Liver (tissue), 9 donors: Measurements from ENCODE around the gene PPP6R2. TPM values are rescaled to one million over a fixed set of nuclear protein-coding genes. Genes with fewer than 3 reads are reported as not detected.

Experiments used
- DNase-seq: peaks from one replicate; pipeline ENCODE4 v3.0.0-alpha.2; 2017; ENCODE audit warnings: low spot score
- H3K27ac ChIP-seq, 2 donors: one replicate each; pipeline ENCODE4 v1.7.0; 2013; ENCODE audit warnings: inconsistent platforms in 2 of 2, low read length in 2 of 2, control low read depth in 1 of 2, low read depth in 1 of 2, mild to moderate bottlenecking in 1 of 2
- H3K27me3 ChIP-seq, 4 donors: one replicate each; pipeline versions ENCODE4 v1.6.1 to v1.7.0; 2013; ENCODE audit warnings: low read length in 3 of 4, inconsistent platforms in 1 of 4, mild to moderate bottlenecking in 1 of 4, moderate library complexity in 1 of 4; ENCODE audit not compliant: control insufficient read depth in 4 of 4, insufficient read depth in 4 of 4
- H3K36me3 ChIP-seq, 4 donors: one replicate each; pipeline versions ENCODE4 v1.6.1 to v1.7.0; 2013; ENCODE audit warnings: low read length in 3 of 4, mild to moderate bottlenecking in 3 of 4, low read depth in 1 of 4, moderate library complexity in 1 of 4; ENCODE audit not compliant: control insufficient read depth in 4 of 4, insufficient read depth in 3 of 4
- H3K4me1 ChIP-seq, 4 donors: one replicate each; pipeline versions ENCODE4 v1.6.1 to v1.7.0; 2013; ENCODE audit warnings: low read length in 3 of 4, mild to moderate bottlenecking in 3 of 4, moderate library complexity in 1 of 4; ENCODE audit not compliant: control insufficient read depth in 4 of 4, insufficient read depth in 4 of 4
- H3K4me3 ChIP-seq, 3 donors: one replicate each; pipeline versions ENCODE4 v1.6.1 to v1.7.0; 2013; ENCODE audit warnings: low read length in 3 of 3, control low read depth in 1 of 3, low read depth in 1 of 3, mild to moderate bottlenecking in 1 of 3
- H3K9ac ChIP-seq, 2 donors: one replicate each; pipeline ENCODE4 v1.7.0; 2013; ENCODE audit warnings: low read length in 2 of 2, mild to moderate bottlenecking in 2 of 2, moderate library complexity in 2 of 2, control low read depth in 1 of 2, low read depth in 1 of 2
- H3K9me3 ChIP-seq, 4 donors: one replicate each; pipeline versions ENCODE4 v1.6.1 to v1.7.0; 2013; ENCODE audit warnings: low read length in 3 of 4; ENCODE audit not compliant: control insufficient read depth in 4 of 4
- ATF3 ChIP-seq: IDR thresholded peaks from 2 replicates; pipeline ENCODE4 v1.6.1; 2016; ENCODE audit warnings: antibody characterized with exemption
- CTCF ChIP-seq: fragments of 150-350 bp; IDR thresholded peaks from 2 replicates; pipeline ENCODE4 v1.5.1; 2017; ENCODE audit warnings: improper control_type of control experiment, low read depth, low read length; ENCODE audit not compliant: missing input control
- FOXA2 ChIP-seq: IDR thresholded peaks from 2 replicates; pipeline ENCODE4 v1.6.1; 2016; ENCODE audit warnings: antibody characterized with exemption
- GABPA ChIP-seq, 2 donors: IDR thresholded peaks in 1 of 2; conservative IDR thresholded peaks in 1 of 2; 2 replicates each; pipeline ENCODE4 v1.6.1; 2016; ENCODE audit warnings: antibody characterized with exemption in 2 of 2, mild to moderate bottlenecking in 1 of 2, moderate library complexity in 1 of 2
- HNF4G ChIP-seq: IDR thresholded peaks from 2 replicates; pipeline ENCODE4 v1.6.1; 2016; ENCODE audit warnings: antibody characterized with exemption
- NR2F2 ChIP-seq: IDR thresholded peaks from 2 replicates; pipeline ENCODE4 v1.6.1; 2016; ENCODE audit warnings: antibody characterized with exemption
- RXRA ChIP-seq, 2 donors: IDR thresholded peaks; 2 replicates each; pipeline ENCODE4 v1.6.1; 2017 to 2018; ENCODE audit warnings: antibody characterized with exemption in 2 of 2, mild to moderate bottlenecking in 1 of 2
- TAF1 ChIP-seq: conservative IDR thresholded peaks from 2 replicates; pipeline ENCODE4 v1.6.1; 2016; ENCODE audit warnings: antibody characterized with exemption, mild to moderate bottlenecking
- WGBS: extraction: QIAGEN DNeasy Blood & Tissue Kit; methylation state at CpG from one replicate; pipeline ENCODE4 v1.1.7; 2013; 5-methylcytosine and 5-hydroxymethylcytosine counted together
- polyA plus RNA-seq, 2 donors: library from polyadenylated mRNA; stranded (reverse) in 1 of 2; unstranded in 1 of 2; fragments of 200-250 nt in 1 of 2; fragments of >200 nt in 1 of 2; fragmentation: Nextera tagmentation in 1 of 2; extraction: Ambion mirVana in 1 of 2; gene quantifications; one replicate each; pipeline versions ENCODE4 v1.2.1 to v1.2.3, GENCODE V29; 2013 to 2015
- total RNA-seq, 2 donors: library from RNA; depleted of rRNA; stranded (reverse); fragments of >200 nt; gene quantifications; one replicate each; pipeline ENCODE4 v1.2.3, GENCODE V29; 2014
- TF ChIP-seq, protein P1 (sequence below): IDR thresholded peaks from 2 replicates; pipeline ENCODE4 v1.6.1; 2016; ENCODE audit warnings: antibody characterized with exemption
- TF ChIP-seq, protein P2 (sequence below): IDR thresholded peaks from 2 replicates; pipeline ENCODE4 v1.6.1; 2016; ENCODE audit warnings: antibody characterized with exemption, mild to moderate bottlenecking
- donor health status: healthy.
- donor health status: healthy.
- donor health status: healthy.
- donor health status: healthy.
- donor health status: healthy.

Gene PPP6R2
- total and polyA plus RNA-seq, 4 donors, result 28.8 to 117 (median 47.2) TPM

DNA sequence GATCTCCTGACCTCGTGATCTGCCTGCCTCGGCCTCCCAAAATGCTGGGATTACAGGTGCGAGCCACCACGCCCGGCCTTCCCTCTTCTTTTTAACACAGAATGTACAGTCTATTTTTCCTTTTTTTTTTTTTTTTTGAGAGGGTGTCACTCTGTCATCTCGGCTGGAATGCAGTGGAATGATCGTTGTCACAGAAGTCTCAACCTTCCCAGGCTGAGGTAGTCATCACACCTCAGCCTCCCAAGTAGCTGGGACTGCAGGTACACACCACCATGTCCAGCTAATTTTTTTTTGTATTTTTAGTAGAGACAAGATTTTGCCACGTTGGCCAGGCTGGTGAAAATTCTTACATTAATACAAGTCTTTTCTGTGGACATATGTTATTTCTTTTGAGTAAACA is 13.1 kb downstream of the PPP6R2 start:
- Histone ChIP-seq H3K4me1 (peaks cover 4 to 10% (median 8%) of the 10 kb centered on the region in 4 donors), H3K9me3 (no peaks in the 10 kb centered on the region), H3K27me3 (no peaks in the 10 kb centered on the region), H3K36me3 (peaks cover 0 to 8% (median 2%) of the 10 kb centered on the region in 4 donors), H3K4me3 (no peak overlapping the region), H3K27ac (no peak overlapping the region), H3K9ac (no peak overlapping the region)
- DNase-seq, result no peak
- TF ChIP-seq CTCF (no peak), ATF3 (no peak), RXRA (IDR thresholded peaks at IDR 0.05) (no peak), NR2F2 (no peak), TAF1 (no peak), GABPA (IDR thresholded peaks at IDR 0.05 in 1 of 2, conservative IDR thresholded peaks at IDR 0.05 in 1 of 2) (no peak)
- 95% methylated on average over 8 of the region's 8 CpGs for WGBS

- H3K4me1 ChIP-seq, result peaks cover 4 to 18% (median 13%) of the 10 kb centered on the region in 4 donors
- WGBS, result 96% methylated on average over 1 of the region's 1 CpG
- H3K9ac ChIP-seq, result no peak overlapping the region
- H3K27ac ChIP-seq, result no peak overlapping the region
- no peak overlapping the region for H3K4me3 ChIP-seq
- no peak for DNase-seq
- TF ChIP-seq, protein P1, sequence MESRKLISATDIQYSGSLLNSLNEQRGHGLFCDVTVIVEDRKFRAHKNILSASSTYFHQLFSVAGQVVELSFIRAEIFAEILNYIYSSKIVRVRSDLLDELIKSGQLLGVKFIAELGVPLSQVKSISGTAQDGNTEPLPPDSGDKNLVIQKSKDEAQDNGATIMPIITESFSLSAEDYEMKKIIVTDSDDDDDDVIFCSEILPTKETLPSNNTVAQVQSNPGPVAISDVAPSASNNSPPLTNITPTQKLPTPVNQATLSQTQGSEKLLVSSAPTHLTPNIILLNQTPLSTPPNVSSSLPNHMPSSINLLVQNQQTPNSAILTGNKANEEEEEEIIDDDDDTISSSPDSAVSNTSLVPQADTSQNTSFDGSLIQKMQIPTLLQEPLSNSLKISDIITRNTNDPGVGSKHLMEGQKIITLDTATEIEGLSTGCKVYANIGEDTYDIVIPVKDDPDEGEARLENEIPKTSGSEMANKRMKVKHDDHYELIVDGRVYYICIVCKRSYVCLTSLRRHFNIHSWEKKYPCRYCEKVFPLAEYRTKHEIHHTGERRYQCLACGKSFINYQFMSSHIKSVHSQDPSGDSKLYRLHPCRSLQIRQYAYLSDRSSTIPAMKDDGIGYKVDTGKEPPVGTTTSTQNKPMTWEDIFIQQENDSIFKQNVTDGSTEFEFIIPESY, result no peak
- TF ChIP-seq FOXA2, result no peak
- no peak for TF ChIP-seq RXRA (IDR thresholded peaks at IDR 0.05)
- no peak for TF ChIP-seq HNF4G
- TF ChIP-seq, protein P2, sequence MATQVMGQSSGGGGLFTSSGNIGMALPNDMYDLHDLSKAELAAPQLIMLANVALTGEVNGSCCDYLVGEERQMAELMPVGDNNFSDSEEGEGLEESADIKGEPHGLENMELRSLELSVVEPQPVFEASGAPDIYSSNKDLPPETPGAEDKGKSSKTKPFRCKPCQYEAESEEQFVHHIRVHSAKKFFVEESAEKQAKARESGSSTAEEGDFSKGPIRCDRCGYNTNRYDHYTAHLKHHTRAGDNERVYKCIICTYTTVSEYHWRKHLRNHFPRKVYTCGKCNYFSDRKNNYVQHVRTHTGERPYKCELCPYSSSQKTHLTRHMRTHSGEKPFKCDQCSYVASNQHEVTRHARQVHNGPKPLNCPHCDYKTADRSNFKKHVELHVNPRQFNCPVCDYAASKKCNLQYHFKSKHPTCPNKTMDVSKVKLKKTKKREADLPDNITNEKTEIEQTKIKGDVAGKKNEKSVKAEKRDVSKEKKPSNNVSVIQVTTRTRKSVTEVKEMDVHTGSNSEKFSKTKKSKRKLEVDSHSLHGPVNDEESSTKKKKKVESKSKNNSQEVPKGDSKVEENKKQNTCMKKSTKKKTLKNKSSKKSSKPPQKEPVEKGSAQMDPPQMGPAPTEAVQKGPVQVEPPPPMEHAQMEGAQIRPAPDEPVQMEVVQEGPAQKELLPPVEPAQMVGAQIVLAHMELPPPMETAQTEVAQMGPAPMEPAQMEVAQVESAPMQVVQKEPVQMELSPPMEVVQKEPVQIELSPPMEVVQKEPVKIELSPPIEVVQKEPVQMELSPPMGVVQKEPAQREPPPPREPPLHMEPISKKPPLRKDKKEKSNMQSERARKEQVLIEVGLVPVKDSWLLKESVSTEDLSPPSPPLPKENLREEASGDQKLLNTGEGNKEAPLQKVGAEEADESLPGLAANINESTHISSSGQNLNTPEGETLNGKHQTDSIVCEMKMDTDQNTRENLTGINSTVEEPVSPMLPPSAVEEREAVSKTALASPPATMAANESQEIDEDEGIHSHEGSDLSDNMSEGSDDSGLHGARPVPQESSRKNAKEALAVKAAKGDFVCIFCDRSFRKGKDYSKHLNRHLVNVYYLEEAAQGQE, result no peak
- H3K9me3 ChIP-seq, result no peaks in the 10 kb centered on the region
- H3K27me3 ChIP-seq, result no peaks in the 10 kb centered on the region
- H3K36me3 ChIP-seq, result peaks cover 0 to 7% (median 2%) of the 10 kb centered on the region in 4 donors
Measured at GRCh38 chr22:50357222-50357621, 14.1 kb downstream of the PPP6R2 start.
